Stimulated activated CD4-positive, alpha-beta T cell treated with anti-CD3 and anti-CD28 coated beads, Interleukin-4, amount 100 ng/mL, for 24 hours (primary cell): ENCODE measurements around the gene JADE2.
"Not testable (repeated sequence)": the region's sequence is repeated elsewhere in the genome, so short reads cannot be mapped to it uniquely, and the experiment has no call there.

Source experiments
- DNase-seq: peaks from one replicate; pipeline ENCODE4 v3.0.0-alpha.2; 2020

Gene JADE2

GRCh38 chr5:134552716-134553115 is 27.2 kb downstream of the JADE2 start:
- not testable (repeated sequence) for DNase-seq

GRCh38 chr5:134553821-134554267 is 28.4 kb downstream of the JADE2 start:
- no peak for DNase-seq

GRCh38 chr5:134554319-134555222 is 29.1 kb downstream of the JADE2 start:
- peak; percentile 63 for DNase-seq

- no peak for DNase-seq
Observed at GRCh38 chr5:134555223-134555889, 29.9 kb downstream of the JADE2 start.

GRCh38 chr5:134555890-134556311 is 30.4 kb downstream of the JADE2 start:
- peak; percentile 89 for DNase-seq

GRCh38 chr5:134556588-134556987 is 31.1 kb downstream of the JADE2 start:
- not testable (repeated sequence) for DNase-seq

- no peak for DNase-seq
Observed at GRCh38 chr5:134556994-134557393, 31.5 kb downstream of the JADE2 start.

- no peak for DNase-seq
Observed at GRCh38 chr5:134559672-134560071, 34.2 kb downstream of the JADE2 start.

- DNase-seq = no peak
Observed at GRCh38 chr5:134560698-134561097, 35.2 kb downstream of the JADE2 start.

GRCh38 chr5:134561871-134562296 is 36.4 kb downstream of the JADE2 start:
- DNase-seq = no peak

GRCh38 chr5:134563221-134563620 is 37.8 kb downstream of the JADE2 start:
- no peak for DNase-seq

GRCh38 chr5:134563962-134564361 is 38.5 kb downstream of the JADE2 start:
- no peak for DNase-seq

- no peak for DNase-seq
Observed at GRCh38 chr5:134564396-134564795, 38.9 kb downstream of the JADE2 start.

- DNase-seq = no peak
Observed at GRCh38 chr5:134565791-134566740, 40.6 kb downstream of the JADE2 start.

GRCh38 chr5:134566741-134567221 is 41.3 kb downstream of the JADE2 start:
- no peak for DNase-seq

- DNase-seq = no peak
Observed at GRCh38 chr5:134567641-134568336, 42.3 kb downstream of the JADE2 start.

GRCh38 chr5:134568337-134568700 is 42.8 kb downstream of the JADE2 start:
- no peak for DNase-seq

- no peak for DNase-seq
Observed at GRCh38 chr5:134568761-134569695, 43.6 kb downstream of the JADE2 start.

- no peak for DNase-seq
Observed at GRCh38 chr5:134569758-134570364, 44.4 kb downstream of the JADE2 start.

GRCh38 chr5:134570365-134570758 is 44.9 kb downstream of the JADE2 start:
- DNase-seq = no peak
